GM06990 (cell line): ENCODE measurements around the gene WEE2.
"Not testable (repeated sequence)": the region's sequence is repeated elsewhere in the genome, so short reads cannot be mapped to it uniquely, and the experiment has no call there.

Source experiments
- DNase-seq: peaks from one replicate; pipeline ENCODE4 v3.0.0-alpha.2; 2011; ENCODE audit not compliant: insufficient read length; ENCODE audit errors: extremely low read depth
- H3K27me3 ChIP-seq: replicated peaks from 2 replicates; pipeline ENCODE4 v1.6.0; 2011; ENCODE audit warnings: low read length; ENCODE audit not compliant: control insufficient read depth, insufficient read depth
- H3K36me3 ChIP-seq: 2 replicates; pipeline ENCODE4 v1.5.1; 2011; ENCODE audit warnings: low read length; ENCODE audit not compliant: control insufficient read depth, insufficient read depth
- H3K4me3 ChIP-seq: replicated peaks from 2 replicates; pipeline ENCODE4 v1.5.1; 2011; ENCODE audit warnings: low read depth, mild to moderate bottlenecking, control low read depth, low read length
- TF ChIP-seq, protein P1 (sequence below): IDR thresholded peaks from 2 replicates; pipeline ENCODE4 v1.5.1; 2011; ENCODE audit warnings: low read length, control low read depth, mild to moderate bottlenecking, inconsistent platforms; ENCODE audit not compliant: insufficient read depth, poor library complexity, severe bottlenecking

WEE2 gene

DNA sequence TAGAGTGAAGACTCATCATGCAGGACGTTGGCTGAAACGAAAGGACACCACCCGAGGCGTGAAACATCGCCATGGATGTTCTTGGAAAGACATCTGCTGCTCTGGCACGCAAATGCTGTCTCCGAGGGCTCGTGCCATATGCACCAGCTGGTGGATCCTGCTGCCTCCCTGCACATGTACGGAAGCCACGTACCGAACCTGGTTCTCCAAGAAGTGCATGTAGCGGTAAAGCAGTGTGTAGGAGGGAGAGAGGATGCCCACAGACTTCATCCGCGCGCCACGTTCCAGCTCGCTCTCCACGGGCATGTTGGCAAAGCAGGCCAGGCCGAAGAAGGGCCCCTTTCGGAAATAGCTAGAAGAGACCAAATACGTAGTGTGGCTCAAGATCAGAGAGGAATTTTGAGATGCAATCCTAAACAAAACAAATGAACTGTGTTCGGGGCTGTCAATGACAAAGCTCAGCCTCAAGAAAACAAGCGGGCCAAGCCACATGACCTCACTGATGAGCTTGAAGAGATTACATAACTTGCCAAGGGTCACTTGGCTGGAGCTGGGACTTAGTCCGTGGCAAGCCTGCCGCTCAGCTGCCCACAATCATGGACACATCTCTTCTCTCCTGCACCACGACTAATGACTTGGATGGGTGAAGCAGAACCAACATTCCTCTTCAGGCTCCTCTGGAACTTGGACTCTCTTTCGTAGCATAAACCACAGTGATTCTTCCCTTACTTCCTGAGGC, 22.7 kb upstream of the WEE2 start:
- peaks cover 7% of the 10 kb centered on the region for H3K36me3 ChIP-seq
- DNase-seq = no peak
- H3K27me3 ChIP-seq = no peaks in the 10 kb centered on the region
- TF ChIP-seq, protein P1, sequence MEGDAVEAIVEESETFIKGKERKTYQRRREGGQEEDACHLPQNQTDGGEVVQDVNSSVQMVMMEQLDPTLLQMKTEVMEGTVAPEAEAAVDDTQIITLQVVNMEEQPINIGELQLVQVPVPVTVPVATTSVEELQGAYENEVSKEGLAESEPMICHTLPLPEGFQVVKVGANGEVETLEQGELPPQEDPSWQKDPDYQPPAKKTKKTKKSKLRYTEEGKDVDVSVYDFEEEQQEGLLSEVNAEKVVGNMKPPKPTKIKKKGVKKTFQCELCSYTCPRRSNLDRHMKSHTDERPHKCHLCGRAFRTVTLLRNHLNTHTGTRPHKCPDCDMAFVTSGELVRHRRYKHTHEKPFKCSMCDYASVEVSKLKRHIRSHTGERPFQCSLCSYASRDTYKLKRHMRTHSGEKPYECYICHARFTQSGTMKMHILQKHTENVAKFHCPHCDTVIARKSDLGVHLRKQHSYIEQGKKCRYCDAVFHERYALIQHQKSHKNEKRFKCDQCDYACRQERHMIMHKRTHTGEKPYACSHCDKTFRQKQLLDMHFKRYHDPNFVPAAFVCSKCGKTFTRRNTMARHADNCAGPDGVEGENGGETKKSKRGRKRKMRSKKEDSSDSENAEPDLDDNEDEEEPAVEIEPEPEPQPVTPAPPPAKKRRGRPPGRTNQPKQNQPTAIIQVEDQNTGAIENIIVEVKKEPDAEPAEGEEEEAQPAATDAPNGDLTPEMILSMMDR = no peak
- no peak overlapping the region for H3K4me3 ChIP-seq

DNA sequence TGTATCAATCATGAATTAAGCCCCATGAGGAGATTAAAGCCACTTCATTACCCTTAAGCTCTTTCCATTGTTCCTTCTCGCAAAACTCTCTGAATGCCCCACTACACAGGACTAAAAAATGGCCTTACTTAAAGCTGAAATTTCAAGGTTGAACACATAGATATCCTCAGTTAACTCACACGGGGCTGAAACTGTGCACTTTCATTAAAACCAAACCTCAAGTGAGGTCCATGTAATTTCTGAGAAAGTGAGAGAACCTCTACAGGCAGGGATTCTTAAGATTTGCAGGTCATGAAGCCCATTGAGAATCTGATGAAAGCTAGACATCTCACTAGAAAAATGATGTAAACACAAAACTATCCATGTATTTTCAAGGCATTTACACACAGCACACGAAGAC, 22.1 kb upstream of the WEE2 start:
- TF ChIP-seq, protein P1 = no peak
- DNase-seq = no peak
- Histone ChIP-seq H3K27me3 (no peaks in the 10 kb centered on the region), H3K36me3 (peaks cover 7% of the 10 kb centered on the region), H3K4me3 (no peak overlapping the region)

DNA sequence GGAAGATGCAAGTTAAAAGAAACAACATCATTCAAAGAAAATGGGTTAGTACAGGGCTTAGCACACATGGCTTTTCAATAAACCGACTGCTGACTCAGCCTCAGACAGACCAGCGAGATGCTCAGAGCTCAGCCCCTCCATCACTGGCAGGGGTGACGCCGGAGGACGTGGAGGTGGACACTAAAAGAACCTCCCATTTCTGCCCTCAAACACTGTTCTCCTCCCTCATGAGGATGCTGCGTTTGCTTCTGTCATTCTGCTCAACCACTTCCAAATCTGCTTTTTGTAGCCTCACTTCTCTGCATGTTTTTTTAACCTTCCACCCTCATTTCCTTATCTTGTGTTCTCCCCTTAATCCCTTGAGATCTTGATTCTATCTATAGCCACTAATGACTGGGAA, 21.5 kb upstream of the WEE2 start:
- no peak for DNase-seq
- no peak overlapping the region for H3K4me3 ChIP-seq
- peaks cover 7% of the 10 kb centered on the region for H3K36me3 ChIP-seq
- TF ChIP-seq, protein P1 = no peak
- H3K27me3 ChIP-seq = no peaks in the 10 kb centered on the region

GRCh38 chr7:141688043-141688442, 20.1 kb upstream of the WEE2 start:
- H3K36me3 ChIP-seq = peaks cover 4% of the 10 kb centered on the region
- DNase-seq = no peak
- TF ChIP-seq, protein P1 = no peak
- no peaks in the 10 kb centered on the region for H3K27me3 ChIP-seq
- no peak overlapping the region for H3K4me3 ChIP-seq

DNA sequence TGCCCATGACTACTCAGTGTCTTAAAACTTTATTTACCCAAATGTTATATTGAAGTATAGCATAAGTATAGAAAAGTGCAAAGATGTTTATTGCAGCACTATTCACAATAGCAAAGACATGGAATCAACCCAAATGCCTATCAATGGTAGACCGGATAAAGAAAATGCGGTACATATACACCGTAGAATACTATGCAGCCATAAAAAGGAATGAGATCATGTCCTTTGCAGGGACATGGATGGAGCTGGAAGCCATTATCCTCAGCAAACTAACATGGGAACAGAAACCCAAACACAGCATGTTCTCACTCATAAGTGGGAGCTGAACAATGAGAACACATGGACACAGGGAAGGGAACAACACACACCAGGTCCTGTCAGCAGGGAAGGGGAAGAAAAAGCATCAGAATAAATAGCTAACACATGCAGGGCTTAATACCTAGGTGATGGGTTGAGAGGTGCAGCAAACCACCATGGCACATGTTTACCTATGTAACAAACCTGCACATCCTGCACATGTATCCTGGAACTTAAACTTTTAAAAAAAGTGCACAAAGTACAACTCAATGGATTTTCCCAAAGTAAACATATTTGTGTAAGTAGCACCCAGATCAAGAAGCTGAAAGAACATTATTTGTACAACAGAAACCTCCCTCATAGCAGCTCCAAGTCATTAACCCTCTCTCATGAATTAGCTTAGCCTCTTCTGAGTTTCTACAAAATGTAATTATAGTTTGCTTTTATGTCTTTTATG, 18.9 kb upstream of the WEE2 start:
- not testable (repeated sequence) for DNase-seq, H3K27me3 ChIP-seq, H3K4me3 ChIP-seq, H3K36me3 ChIP-seq

DNA sequence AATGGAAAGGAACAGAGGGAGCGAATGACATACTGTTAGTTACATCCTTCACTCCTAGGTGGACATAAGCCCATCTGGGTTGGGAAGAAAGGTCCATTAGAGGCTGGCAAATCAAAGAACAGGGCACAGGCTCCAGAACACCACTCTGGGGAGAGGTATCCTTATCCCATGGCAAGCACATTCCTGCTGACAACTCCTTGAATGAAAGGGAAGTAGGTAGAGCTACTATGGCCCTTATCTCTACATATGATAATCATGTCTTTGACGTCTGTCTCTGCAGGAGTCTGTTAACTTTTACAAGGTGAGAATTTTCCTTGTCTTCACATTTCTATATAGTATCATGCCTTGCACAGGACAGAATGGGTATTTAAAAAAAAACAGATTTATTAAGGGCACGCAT, 16.6 kb upstream of the WEE2 start:
- Histone ChIP-seq H3K36me3 (no peaks in the 10 kb centered on the region), H3K27me3 (no peaks in the 10 kb centered on the region), H3K4me3 (no peak overlapping the region)
- no peak for DNase-seq
- TF ChIP-seq, protein P1 = no peak
